HCT116 (cell line): ENCODE results near the gene NTRK3. TPM values are rescaled to one million over a fixed set of nuclear protein-coding genes. Genes with fewer than 3 reads are reported as not detected.

ENCODE experiments used
- ATAC-seq: fragments of 200-7000 bp; cut with Tn5 transposase; 2 replicates; pipeline ENCODE4 v1.9.1; 2020; ENCODE audit warnings: mild to moderate bottlenecking, moderate library complexity
- BruUV-seq: library from RNA; stranded (reverse); fragments of 400-500 nt; replicated peaks from 2 replicates; lab custom pipeline; 2021; lab: Mats Ljungman, UMichigan
- CTCF ChIA-PET: fragments of 300-600 bp; sonication (Branson Sonifier 250); formaldehyde crosslinking; loops from one replicate; lab custom pipeline; 2021; ENCODE audit warnings: antibody characterized with exemption; lab: Charles Lee
- POLR2A ChIA-PET: fragments of 300-600, 350-600 bp; sonication (Branson Sonifier 250); formaldehyde crosslinking; loops from one replicate; lab custom pipeline; 2021; ENCODE audit warnings: antibody characterized with exemption; lab: Charles Lee
- RAD21 ChIA-PET, 2 experiments: fragments of 300-600 bp; sonication (Branson Sonifier 250); formaldehyde crosslinking; loops; one replicate each; lab custom pipeline; 2023; ENCODE audit warnings: low total read pairs in 2 of 2; ENCODE audit not compliant: uncharacterized antibody in 2 of 2, unreplicated experiment in 2 of 2, low non-redundant PET in 1 of 2; lab: Charles Lee
- DNase-seq: peaks from one replicate; pipeline ENCODE4 v3.0.0-alpha.2; 2010; ENCODE audit warnings: low read depth, low spot score
- H2AFZ ChIP-seq: fragments of 200-600 bp; shearing (Covaris generic), sonication (generic); 2 replicates; pipeline ENCODE4 v1.6.1; 2017; ENCODE audit warnings: low read depth, mixed run types, mixed read lengths, antibody characterized with exemption, low read length; ENCODE audit not compliant: poor library complexity, severe bottlenecking
- H3K27ac ChIP-seq: 2 replicates; pipeline ENCODE4 v1.5.1; 2012; ENCODE audit warnings: low read depth, low read length
- H3K27me3 ChIP-seq: fragments of 200-600 bp; sonication (generic); 2 replicates; pipeline ENCODE4 v1.6.1; 2016; ENCODE audit warnings: mixed run types, low read length, mixed read lengths; ENCODE audit not compliant: insufficient read depth
- H3K36me3 ChIP-seq, 2 experiments: fragments of 200-500 bp in 1 of 2; fragments of 200-600 bp in 1 of 2; sonication (Bioruptor generic) in 1 of 2; sonication (generic) in 1 of 2; 2 replicates each; pipeline versions ENCODE4 v1.5.1 to v1.6.1; 2014 to 2016; ENCODE audit warnings: low read length in 2 of 2, inconsistent platforms in 1 of 2, mixed read lengths in 1 of 2, mixed run types in 1 of 2; ENCODE audit not compliant: insufficient read depth in 2 of 2, control insufficient read depth in 1 of 2
- H3K4me1 ChIP-seq, 2 experiments: fragments of 200-600 bp in 1 of 2; sonication (generic) in 1 of 2; 2 replicates each; pipeline versions ENCODE4 v1.5.1 to v1.6.1; 2012 to 2017; ENCODE audit warnings: low read length in 2 of 2, inconsistent platforms in 1 of 2, mild to moderate bottlenecking in 1 of 2, mixed read lengths in 1 of 2, mixed run types in 1 of 2, moderate library complexity in 1 of 2; ENCODE audit not compliant: insufficient read depth in 2 of 2, control insufficient read depth in 1 of 2
- H3K4me2 ChIP-seq: fragments of 200-600 bp; sonication (generic); 2 replicates; pipeline ENCODE4 v1.6.1; 2017; ENCODE audit warnings: mixed run types, low read length, mixed read lengths
- H3K4me3 ChIP-seq, 2 experiments: fragments of 200-600 bp in 1 of 2; sonication (generic) in 1 of 2; replicated peaks in 1 of 2; 2 replicates each; pipeline ENCODE4 v1.5.1; 2011 to 2016; ENCODE audit warnings: low read length in 2 of 2, control low read depth in 1 of 2, low read depth in 1 of 2, mild to moderate bottlenecking in 1 of 2, mixed read lengths in 1 of 2, mixed run types in 1 of 2
- H3K79me2 ChIP-seq: fragments of 200-600 bp; sonication (generic); 2 replicates; pipeline ENCODE4 v1.6.1; 2017; ENCODE audit warnings: mild to moderate bottlenecking, mixed run types, low read length, moderate library complexity, mixed read lengths; ENCODE audit not compliant: insufficient read depth
- H3K9ac ChIP-seq: fragments of 200-600 bp; sonication (generic); 2 replicates; pipeline ENCODE4 v1.6.1; 2016; ENCODE audit warnings: low read length, mixed read lengths
- H3K9me2 ChIP-seq: fragments of 200-600 bp; sonication (generic), shearing (Covaris generic); 2 replicates; pipeline ENCODE4 v1.6.1; 2017; ENCODE audit warnings: mixed run types, mild to moderate bottlenecking, moderate library complexity; ENCODE audit not compliant: insufficient read depth
- H3K9me3 ChIP-seq, 2 experiments: fragments of 200-500 bp in 1 of 2; fragments of 200-600 bp in 1 of 2; sonication (Bioruptor generic) in 1 of 2; sonication (generic) in 1 of 2; 2 replicates each; pipeline ENCODE4 v1.6.1; 2014 to 2017; ENCODE audit warnings: low read length in 2 of 2, mixed read lengths in 2 of 2, inconsistent platforms in 1 of 2, low read depth in 1 of 2, mild to moderate bottlenecking in 1 of 2, mixed run types in 1 of 2, moderate library complexity in 1 of 2; ENCODE audit not compliant: control insufficient read depth in 1 of 2, insufficient read depth in 1 of 2
- H4K20me1 ChIP-seq: fragments of 200-600 bp; sonication (generic), shearing (Covaris generic); 2 replicates; pipeline ENCODE4 v1.6.1; 2017; ENCODE audit warnings: mixed run types, mild to moderate bottlenecking, moderate library complexity; ENCODE audit not compliant: insufficient read depth
- ATF3 ChIP-seq: IDR thresholded peaks from 2 replicates; pipeline ENCODE4 v1.6.1; 2012
- CBX3 ChIP-seq: IDR thresholded peaks from 2 replicates; pipeline ENCODE4 v1.6.1; 2012; ENCODE audit warnings: low read depth
- EGR1 ChIP-seq: IDR thresholded peaks from 2 replicates; pipeline ENCODE4 v1.6.1; 2012; ENCODE audit warnings: low read depth
- MAX ChIP-seq: IDR thresholded peaks from 2 replicates; pipeline ENCODE4 v1.6.1; 2012
- POLR2AphosphoS5 ChIP-seq: IDR thresholded peaks from 2 replicates; pipeline ENCODE4 v1.6.1; 2011; ENCODE audit warnings: mild to moderate bottlenecking, low read depth, low read length, moderate library complexity
- RAD21 ChIP-seq: IDR thresholded peaks from 2 replicates; pipeline ENCODE4 v1.6.1; 2012; ENCODE audit warnings: low read depth, mild to moderate bottlenecking
- REST ChIP-seq: IDR thresholded peaks from 2 replicates; pipeline ENCODE4 v1.6.1; 2012; ENCODE audit warnings: low read depth
- SRF ChIP-seq: IDR thresholded peaks from 2 replicates; pipeline ENCODE4 v1.6.1; 2012; ENCODE audit warnings: low read depth
- ZBTB33 ChIP-seq: IDR thresholded peaks from 2 replicates; pipeline ENCODE4 v1.6.1; 2011; ENCODE audit warnings: mild to moderate bottlenecking, low read length, moderate library complexity; ENCODE audit not compliant: insufficient replicate concordance; ENCODE audit errors: extremely low read depth
- ZFX ChIP-seq: fragments of 450-650 bp; IDR thresholded peaks from 2 replicates; pipeline ENCODE4 v1.6.1; 2017
- ZNF274 ChIP-seq: fragments of 200-500 bp; sonication (Bioruptor generic); IDR thresholded peaks from 2 replicates; pipeline ENCODE4 v1.6.1; 2014; ENCODE audit warnings: mild to moderate bottlenecking, low read depth, low read length, inconsistent platforms
- intact Hi-C: fragments of 100-400 bp; cut with micrococcal nuclease; formaldehyde crosslinking; loops from 2 replicates; pipeline ENCODE4 v1.10.0; 2022
- total RNA-seq: library from RNA; stranded (reverse); gene quantifications from one replicate; pipeline ENCODE4 v1.2.1, GENCODE V29; 2021; ENCODE audit not compliant: unreplicated experiment

NTRK3 gene
- total RNA-seq, 1 experiment from 2014 or later, result not detected

GRCh38 chr15:88067331-88067685 lies 189.2 kb downstream of the NTRK3 start:
- ChIA-PET CTCF (no interaction called here), RAD21 (no interaction called here), POLR2A (no interaction called here)
- Histone ChIP-seq H3K4me2 (no peak overlapping the region), H2AFZ (no peak overlapping the region), H3K27me3 (no peaks in the 10 kb centered on the region), H3K79me2 (no peaks in the 10 kb centered on the region), H3K27ac (no peak overlapping the region), H3K36me3 (no peaks in the 10 kb centered on the region), H3K9me2 (no peaks in the 10 kb centered on the region), H3K4me1 (no peaks in the 10 kb centered on the region), H3K9me3 (no peaks in the 10 kb centered on the region), H4K20me1 (no peaks in the 10 kb centered on the region), H3K4me3 (no peak overlapping the region), H3K9ac (no peak overlapping the region)
- intact Hi-C loops, result no loop called here
- no TSS peak for BruUV-seq
- ATAC-seq (no peak), DNase-seq (no peak)
- TF ChIP-seq ZNF274 (no peak), MAX (no peak), ATF3 (no peak), POLR2AphosphoS5 (no peak), SRF (no peak), ZBTB33 (no peak), RAD21 (no peak), ZFX (no peak), CBX3 (no peak), EGR1 (no peak), REST (no peak)
